GM12801 (cell line): ENCODE data around the gene ZSWIM1.

Experiments
- CTCF ChIP-seq: IDR thresholded peaks from one replicate; pipeline ENCODE4 v1.5.1; 2011; ENCODE audit warnings: control low read depth; ENCODE audit not compliant: insufficient read length; ENCODE audit errors: extremely low read depth

Gene ZSWIM1

GRCh38 chr20:45913116-45913515 lies 32.1 kb downstream of the ZSWIM1 start:
- no peak for TF ChIP-seq CTCF

- TF ChIP-seq CTCF = no peak
Measured at GRCh38 chr20:45917790-45918141, 36.7 kb downstream of the ZSWIM1 start.

- TF ChIP-seq CTCF = no peak
Measured at GRCh38 chr20:45918182-45918737, 37.2 kb downstream of the ZSWIM1 start.

GRCh38 chr20:45918779-45919537 lies 37.9 kb downstream of the ZSWIM1 start:
- no peak for TF ChIP-seq CTCF

GRCh38 chr20:45919542-45920399 lies 38.7 kb downstream of the ZSWIM1 start:
- TF ChIP-seq CTCF = no peak

GRCh38 chr20:45920462-45921336 lies 39.7 kb downstream of the ZSWIM1 start:
- TF ChIP-seq CTCF = no peak
